Activated T-cell treated with anti-CD3 and anti-CD28 coated beads, Interleukin-2, amount 50 U/mL, for 72 hours (primary cell): ENCODE measurements around the gene XXYLT1. TPM values are rescaled to one million over a fixed set of nuclear protein-coding genes. Genes with fewer than 3 reads are reported as not detected.
A peak's percentile ranks its signal among the peaks of the same experiment; 100 is the strongest.

ENCODE experiments used
- ATAC-seq, 2 donors: fragments of 150-1000 bp; cut with Tn5 transposase; replicated peaks in 1 of 2; 2 replicates each; pipeline ENCODE4 v1.10.0; 2021; ENCODE audit warnings: moderate library complexity in 2 of 2, mild to moderate bottlenecking in 1 of 2
- DNase-seq, 2 donors: peaks; one replicate each; pipeline ENCODE4 v3.0.0; 2021 to 2022; ENCODE audit warnings: mixed read lengths in 1 of 2
- H3K27ac Mint-ChIP-seq: one replicate; pipeline ENCODE4 v1.8.0; 2022; ENCODE audit warnings: mild to moderate bottlenecking, moderate library complexity, mixed read lengths
- H3K27me3 Mint-ChIP-seq: one replicate; pipeline ENCODE4 v1.8.0; 2022; ENCODE audit warnings: low read depth, mixed read lengths
- H3K36me3 Mint-ChIP-seq, 2 donors: one replicate each; pipeline ENCODE4 v1.8.0; 2022; ENCODE audit warnings: mixed read lengths in 2 of 2, mild to moderate bottlenecking in 1 of 2; ENCODE audit not compliant: insufficient read depth in 2 of 2
- H3K4me1 Mint-ChIP-seq: one replicate; pipeline ENCODE4 v1.8.0; 2022; ENCODE audit warnings: low read depth, mixed read lengths
- H3K4me3 Mint-ChIP-seq, 2 donors: one replicate each; pipeline ENCODE4 v1.8.0; 2022; ENCODE audit warnings: mild to moderate bottlenecking in 2 of 2, mixed read lengths in 2 of 2, moderate library complexity in 2 of 2
- H3K9me3 Mint-ChIP-seq, 2 donors: one replicate each; pipeline ENCODE4 v1.8.0; 2022; ENCODE audit warnings: mixed read lengths in 2 of 2
- total RNA-seq, 2 donors: library from RNA; stranded (reverse); gene quantifications; one replicate each; pipeline ENCODE4 v1.2.3, GENCODE V29; 2022

The XXYLT1 gene
- total RNA-seq, 2 donors from 2014 or later: 6.2 to 6.6 TPM

- H3K36me3 Mint-ChIP-seq: no peaks in the 10 kb centered on the region
- peak overlapping the region; percentile 92 for H3K27ac Mint-ChIP-seq
- peaks cover 54% of the 10 kb centered on the region for H3K4me1 Mint-ChIP-seq
- DNase-seq (no peak), ATAC-seq (no peak)
- no peaks in the 10 kb centered on the region for H3K9me3 Mint-ChIP-seq
- H3K27me3 Mint-ChIP-seq: no peaks in the 10 kb centered on the region
- H3K4me3 Mint-ChIP-seq: peak overlapping the region; percentile 76 to 85
Observed at GRCh38 chr3:195129072-195129643, 141.8 kb downstream of the XXYLT1 start.

- peaks cover 54% of the 10 kb centered on the region for H3K4me1 Mint-ChIP-seq
- DNase-seq (no peak), ATAC-seq (peak in 1 of 2 donors; percentile 8)
- H3K4me3 Mint-ChIP-seq: peak overlapping the region; percentile 31 to 85
- H3K27ac Mint-ChIP-seq: peak overlapping the region; percentile 92
- no peaks in the 10 kb centered on the region for H3K36me3 Mint-ChIP-seq
- no peaks in the 10 kb centered on the region for H3K27me3 Mint-ChIP-seq
- no peaks in the 10 kb centered on the region for H3K9me3 Mint-ChIP-seq
Observed at GRCh38 chr3:195128255-195129071, 142.5 kb downstream of the XXYLT1 start.

- no peak overlapping the region for H3K27ac Mint-ChIP-seq
- H3K4me1 Mint-ChIP-seq: peaks cover 38% of the 10 kb centered on the region
- no peak overlapping the region for H3K4me3 Mint-ChIP-seq
- H3K9me3 Mint-ChIP-seq: no peaks in the 10 kb centered on the region
- DNase-seq: no peak
- no peak for ATAC-seq
- no peaks in the 10 kb centered on the region for H3K36me3 Mint-ChIP-seq
- no peaks in the 10 kb centered on the region for H3K27me3 Mint-ChIP-seq
Observed at GRCh38 chr3:195126056-195126605, 144.8 kb downstream of the XXYLT1 start.

GRCh38 chr3:195125646-195126045 lies 145.3 kb downstream of the XXYLT1 start:
- DNase-seq: no peak
- no peaks in the 10 kb centered on the region for H3K36me3 Mint-ChIP-seq
- H3K4me3 Mint-ChIP-seq: no peak overlapping the region
- no peaks in the 10 kb centered on the region for H3K27me3 Mint-ChIP-seq
- no peak overlapping the region for H3K27ac Mint-ChIP-seq
- peaks cover 33% of the 10 kb centered on the region for H3K4me1 Mint-ChIP-seq
- no peaks in the 10 kb centered on the region for H3K9me3 Mint-ChIP-seq
- ATAC-seq: no peak

GRCh38 chr3:195124378-195124992 lies 146.5 kb downstream of the XXYLT1 start:
- ATAC-seq (no peak), DNase-seq (no peak)
- no peaks in the 10 kb centered on the region for H3K36me3 Mint-ChIP-seq
- no peaks in the 10 kb centered on the region for H3K27me3 Mint-ChIP-seq
- no peak overlapping the region for H3K4me3 Mint-ChIP-seq
- H3K27ac Mint-ChIP-seq: no peak overlapping the region
- no peaks in the 10 kb centered on the region for H3K9me3 Mint-ChIP-seq
- H3K4me1 Mint-ChIP-seq: peaks cover 21% of the 10 kb centered on the region

GRCh38 chr3:195123281-195123691 lies 147.7 kb downstream of the XXYLT1 start:
- H3K27me3 Mint-ChIP-seq: no peaks in the 10 kb centered on the region
- no peak for ATAC-seq
- no peak overlapping the region for H3K4me3 Mint-ChIP-seq
- peaks cover 11% of the 10 kb centered on the region for H3K4me1 Mint-ChIP-seq
- no peaks in the 10 kb centered on the region for H3K36me3 Mint-ChIP-seq
- no peak for DNase-seq
- H3K27ac Mint-ChIP-seq: no peak overlapping the region
- H3K9me3 Mint-ChIP-seq: no peaks in the 10 kb centered on the region

GRCh38 chr3:195122261-195122660 lies 148.7 kb downstream of the XXYLT1 start:
- Mint-ChIP-seq H3K36me3 (no peaks in the 10 kb centered on the region), H3K27me3 (no peaks in the 10 kb centered on the region), H3K9me3 (no peaks in the 10 kb centered on the region), H3K4me3 (no peak overlapping the region), H3K4me1 (peaks cover 7% of the 10 kb centered on the region), H3K27ac (no peak overlapping the region)
- ATAC-seq (no peak), DNase-seq (no peak)

GRCh38 chr3:195120267-195120601 lies 150.7 kb downstream of the XXYLT1 start:
- peaks cover 7% of the 10 kb centered on the region for H3K4me1 Mint-ChIP-seq
- H3K27ac Mint-ChIP-seq: no peak overlapping the region
- no peaks in the 10 kb centered on the region for H3K36me3 Mint-ChIP-seq
- no peaks in the 10 kb centered on the region for H3K9me3 Mint-ChIP-seq
- no peak for ATAC-seq
- no peaks in the 10 kb centered on the region for H3K27me3 Mint-ChIP-seq
- no peak for DNase-seq
- H3K4me3 Mint-ChIP-seq: no peak overlapping the region

GRCh38 chr3:195119461-195120266 lies 151.3 kb downstream of the XXYLT1 start:
- ATAC-seq: no peak
- no peaks in the 10 kb centered on the region for H3K27me3 Mint-ChIP-seq
- no peaks in the 10 kb centered on the region for H3K9me3 Mint-ChIP-seq
- peaks cover 7% of the 10 kb centered on the region for H3K4me1 Mint-ChIP-seq
- no peak overlapping the region for H3K4me3 Mint-ChIP-seq
- no peak overlapping the region for H3K27ac Mint-ChIP-seq
- no peaks in the 10 kb centered on the region for H3K36me3 Mint-ChIP-seq
- DNase-seq: no peak

GRCh38 chr3:195118671-195119070 lies 152.3 kb downstream of the XXYLT1 start:
- Mint-ChIP-seq H3K4me1 (peaks cover 7% of the 10 kb centered on the region), H3K4me3 (no peak overlapping the region), H3K36me3 (no peaks in the 10 kb centered on the region), H3K9me3 (no peaks in the 10 kb centered on the region), H3K27me3 (no peaks in the 10 kb centered on the region), H3K27ac (no peak overlapping the region)
- DNase-seq: no peak
- no peak for ATAC-seq

GRCh38 chr3:195117978-195118581 lies 152.9 kb downstream of the XXYLT1 start:
- Mint-ChIP-seq H3K4me1 (peaks cover 7% of the 10 kb centered on the region), H3K9me3 (no peaks in the 10 kb centered on the region), H3K27ac (no peak overlapping the region), H3K27me3 (no peaks in the 10 kb centered on the region), H3K36me3 (no peaks in the 10 kb centered on the region), H3K4me3 (no peak overlapping the region)
- ATAC-seq (no peak), DNase-seq (no peak)

GRCh38 chr3:195116407-195117185 lies 154.4 kb downstream of the XXYLT1 start:
- Mint-ChIP-seq H3K4me3 (no peak overlapping the region), H3K4me1 (peaks cover 7% of the 10 kb centered on the region), H3K9me3 (no peaks in the 10 kb centered on the region), H3K36me3 (no peaks in the 10 kb centered on the region), H3K27ac (no peak overlapping the region), H3K27me3 (no peaks in the 10 kb centered on the region)
- DNase-seq (no peak), ATAC-seq (no peak)
